GM12872 (cell line): ENCODE measurements around the gene TBC1D14.

ENCODE experiments used
- TF ChIP-seq, protein P1 (sequence below): IDR thresholded peaks from 3 replicates; pipeline ENCODE4 v1.5.1; 2011; ENCODE audit warnings: low read depth, mild to moderate bottlenecking, low read length, moderate library complexity; ENCODE audit not compliant: insufficient read depth

Gene TBC1D14

DNA sequence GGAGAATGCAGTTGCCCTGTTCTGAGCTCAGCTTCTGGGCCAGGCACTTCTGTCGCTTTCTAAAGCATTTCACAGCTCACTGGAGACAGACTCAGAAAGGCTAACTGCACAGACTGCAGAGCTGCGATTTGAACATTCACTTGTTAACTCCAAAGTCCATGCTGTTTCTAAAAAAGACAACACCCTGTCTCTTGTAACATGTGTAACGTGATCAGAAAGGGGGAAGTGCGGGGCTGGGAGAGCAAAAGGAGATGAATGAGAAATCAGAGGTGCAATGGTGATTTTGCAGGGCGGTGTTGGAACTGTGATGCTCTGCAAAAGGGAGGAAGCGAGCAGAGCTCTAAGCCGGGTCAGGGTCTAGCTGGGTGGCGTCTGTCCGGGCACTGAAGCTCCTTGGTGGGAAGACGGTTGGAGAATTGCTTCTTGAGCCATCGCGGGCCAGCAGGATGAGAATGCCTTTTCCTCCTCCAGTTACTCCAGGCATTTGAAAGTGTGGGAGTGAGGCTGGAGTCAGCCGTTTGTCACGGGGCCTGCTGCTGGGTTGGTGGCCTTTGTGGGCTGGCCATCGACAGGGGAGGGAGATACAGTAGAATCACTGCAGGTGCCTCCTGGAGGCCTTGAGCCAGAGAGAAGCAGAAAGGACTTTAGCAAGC is 20.3 kb downstream of the TBC1D14 start:
- TF ChIP-seq, protein P1, sequence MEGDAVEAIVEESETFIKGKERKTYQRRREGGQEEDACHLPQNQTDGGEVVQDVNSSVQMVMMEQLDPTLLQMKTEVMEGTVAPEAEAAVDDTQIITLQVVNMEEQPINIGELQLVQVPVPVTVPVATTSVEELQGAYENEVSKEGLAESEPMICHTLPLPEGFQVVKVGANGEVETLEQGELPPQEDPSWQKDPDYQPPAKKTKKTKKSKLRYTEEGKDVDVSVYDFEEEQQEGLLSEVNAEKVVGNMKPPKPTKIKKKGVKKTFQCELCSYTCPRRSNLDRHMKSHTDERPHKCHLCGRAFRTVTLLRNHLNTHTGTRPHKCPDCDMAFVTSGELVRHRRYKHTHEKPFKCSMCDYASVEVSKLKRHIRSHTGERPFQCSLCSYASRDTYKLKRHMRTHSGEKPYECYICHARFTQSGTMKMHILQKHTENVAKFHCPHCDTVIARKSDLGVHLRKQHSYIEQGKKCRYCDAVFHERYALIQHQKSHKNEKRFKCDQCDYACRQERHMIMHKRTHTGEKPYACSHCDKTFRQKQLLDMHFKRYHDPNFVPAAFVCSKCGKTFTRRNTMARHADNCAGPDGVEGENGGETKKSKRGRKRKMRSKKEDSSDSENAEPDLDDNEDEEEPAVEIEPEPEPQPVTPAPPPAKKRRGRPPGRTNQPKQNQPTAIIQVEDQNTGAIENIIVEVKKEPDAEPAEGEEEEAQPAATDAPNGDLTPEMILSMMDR, result no peak

DNA sequence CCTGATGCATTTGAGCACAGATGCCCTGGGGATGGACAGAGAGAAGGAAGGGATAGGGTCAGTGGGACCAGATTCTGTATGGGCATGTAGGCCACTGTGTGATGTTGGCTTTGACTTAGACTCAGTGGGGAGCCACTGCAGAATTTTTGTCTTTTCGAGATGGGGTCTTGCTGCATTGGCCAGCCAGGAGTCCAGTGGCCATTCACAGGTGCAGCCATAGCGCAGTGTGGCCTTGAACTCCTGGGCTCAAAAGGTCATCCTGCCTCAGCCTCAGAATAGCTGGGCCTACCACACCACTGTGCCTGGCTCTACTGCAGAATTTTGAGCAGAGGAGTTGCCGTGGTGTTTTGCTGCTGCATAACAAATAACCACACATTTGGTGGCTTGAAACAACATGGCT is 22.8 kb downstream of the TBC1D14 start:
- TF ChIP-seq, protein P1, result no peak

DNA sequence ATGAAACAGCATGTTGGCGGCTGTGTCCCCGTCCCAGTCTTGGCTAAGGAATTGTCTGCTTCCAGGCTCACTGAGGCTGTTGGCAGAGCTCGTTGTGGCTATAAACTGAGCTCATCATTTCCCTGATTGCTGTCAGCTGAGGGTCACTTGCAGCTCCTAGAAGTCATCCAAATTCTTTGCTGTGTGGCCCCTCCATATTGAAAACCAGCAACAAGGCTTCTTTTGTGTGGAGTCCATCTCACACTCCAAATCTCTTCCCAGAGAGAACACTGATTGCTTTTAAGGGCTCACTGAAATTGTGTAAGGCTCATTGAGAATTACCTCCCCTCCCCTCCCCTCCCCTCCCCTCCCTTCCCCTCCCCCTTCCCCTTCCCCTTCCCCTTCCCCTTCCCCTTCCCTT is 23.3 kb downstream of the TBC1D14 start:
- TF ChIP-seq, protein P1, result no peak

DNA sequence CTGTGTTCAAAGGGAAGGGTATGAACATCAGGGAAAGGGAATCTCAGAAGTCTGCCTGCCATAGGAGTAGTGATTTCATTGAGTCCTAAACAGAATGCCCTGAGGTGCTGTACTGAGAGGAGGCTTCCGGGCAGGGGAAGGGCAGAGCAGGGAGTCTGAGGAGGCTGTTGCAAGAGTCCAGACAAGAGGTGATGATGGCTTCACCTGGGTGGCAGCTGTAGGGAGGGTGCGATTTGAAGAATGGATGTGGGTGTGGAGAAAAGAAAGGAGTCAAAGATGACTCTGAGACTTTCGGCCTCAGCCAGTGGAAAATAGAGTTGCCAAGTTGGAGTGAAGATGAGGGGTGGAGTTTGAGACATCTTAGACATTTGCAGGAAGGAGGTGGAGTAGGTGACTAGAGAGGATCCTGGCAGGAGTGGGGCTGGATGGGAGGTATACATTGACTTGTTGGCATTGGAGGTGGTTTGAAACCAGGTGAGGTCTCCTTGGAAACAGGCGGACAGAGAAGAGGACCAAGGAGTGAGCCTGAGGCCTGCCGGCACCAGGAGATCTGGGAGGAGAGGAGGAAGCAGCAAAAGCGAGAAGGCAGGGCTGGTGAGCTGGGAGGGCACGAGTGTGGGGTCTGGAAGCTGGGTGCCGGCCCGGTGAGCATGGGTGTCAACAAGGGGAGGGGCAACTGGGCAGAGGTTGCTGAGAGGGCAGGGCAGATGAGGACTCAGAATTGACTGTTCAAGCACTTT is 24.2 kb downstream of the TBC1D14 start:
- TF ChIP-seq, protein P1, result no peak

DNA sequence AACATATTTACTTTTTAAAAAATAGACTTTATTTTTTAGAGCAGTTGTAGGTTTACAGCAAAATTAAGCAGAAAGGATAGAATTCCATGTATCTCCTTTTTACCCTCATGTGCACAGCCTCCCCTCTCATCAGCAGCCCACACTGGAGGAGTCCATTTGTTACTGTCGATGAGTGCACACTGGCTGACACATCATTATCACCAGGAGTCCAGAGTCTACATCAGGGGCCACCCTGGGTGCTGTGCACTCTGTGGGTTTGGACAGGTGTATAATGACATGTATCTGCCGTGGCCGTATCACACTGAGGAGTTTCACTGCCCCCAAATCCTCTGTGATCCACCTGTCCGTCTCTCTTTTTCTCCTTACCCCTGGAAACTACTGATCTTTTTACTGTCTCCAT is 26.3 kb downstream of the TBC1D14 start:
- TF ChIP-seq, protein P1, result no peak

DNA sequence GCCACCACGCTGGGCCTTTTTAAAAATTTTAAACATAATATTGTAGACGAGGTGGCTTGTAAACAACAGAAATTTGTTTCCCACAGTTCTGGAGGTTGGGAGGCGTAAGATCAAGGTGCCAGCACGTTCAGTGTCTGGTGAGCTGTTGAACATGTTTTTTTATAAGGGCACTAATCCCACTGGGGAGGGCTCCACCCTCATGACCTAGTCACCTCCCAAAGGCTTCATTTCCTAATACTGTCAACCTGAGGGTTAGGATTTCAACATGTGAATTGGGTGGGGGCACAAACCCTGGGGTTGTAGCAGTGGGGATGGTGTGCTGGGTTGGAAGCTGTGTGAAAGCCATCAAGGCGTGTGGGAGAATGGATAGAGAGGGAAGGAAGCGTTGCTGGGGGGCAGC is 27.6 kb downstream of the TBC1D14 start:
- TF ChIP-seq, protein P1, result no peak

DNA sequence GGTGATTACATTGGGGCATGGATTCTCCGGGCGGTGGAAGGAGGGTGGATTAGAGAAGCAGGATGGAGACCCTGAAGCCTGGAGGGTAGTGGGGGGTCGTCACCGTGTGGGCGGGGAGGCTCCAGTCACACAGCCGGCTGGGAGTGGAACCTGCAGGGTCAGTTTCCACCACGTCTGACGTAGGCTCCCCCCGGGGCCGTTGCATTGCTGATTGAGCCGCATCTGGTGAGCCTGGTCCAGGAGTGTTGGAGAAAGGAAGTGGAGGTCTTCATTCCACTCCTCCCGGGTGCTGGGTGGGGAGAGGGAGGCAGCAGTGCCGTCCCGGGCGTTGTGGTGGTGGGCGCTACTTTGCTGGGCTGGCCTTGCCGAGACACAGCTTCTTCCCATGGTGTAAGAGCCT is 28.1 kb downstream of the TBC1D14 start:
- TF ChIP-seq, protein P1, result no peak
